ENCODE results near the gene MSH4. TPM values are rescaled to one million over a fixed set of nuclear protein-coding genes. Genes with fewer than 3 reads are reported as not detected.
"Not testable (repeated sequence)": the region's sequence is repeated elsewhere in the genome, so short reads cannot be mapped to it uniquely, and the experiment has no call there.

MSH4 gene
- total RNA-seq, 2 experiments from 2014 or later, result 0.12 to 0.43 TPM

- no peaks in the 10 kb centered on the region for H3K9me3 Mint-ChIP-seq
- H3K4me1 Mint-ChIP-seq (ENCODE audit: low read depth), result no peaks in the 10 kb centered on the region
- peaks cover 2% of the 10 kb centered on the region for H3K27me3 Mint-ChIP-seq
- H3K27ac Mint-ChIP-seq, result no peak overlapping the region
- H3K36me3 Mint-ChIP-seq, result no peaks in the 10 kb centered on the region
- POLR2A ChIA-PET, result no interaction called here
- CTCF ChIA-PET, result no interaction called here
- no peak for DNase-seq
- intact Hi-C loops (cut with micrococcal nuclease), result no loop called here
- no peak overlapping the region for H3K4me3 Mint-ChIP-seq
Observed at GRCh38 chr1:75870951-75871350, 74.3 kb downstream of the MSH4 start.

- ChIA-PET POLR2A (no interaction called here), CTCF (interaction anchor here (0.6 kb wide), 1 partner anchor 1493 kb away, joined by 4 read pairs; no protein-coding TSS in a partner anchor)
- Mint-ChIP-seq H3K27me3 (no peaks in the 10 kb centered on the region), H3K36me3 (no peaks in the 10 kb centered on the region), H3K9me3 (no peaks in the 10 kb centered on the region), H3K4me1 (ENCODE audit: low read depth) (no peaks in the 10 kb centered on the region), H3K4me3 (no peak overlapping the region), H3K27ac (no peak overlapping the region)
- DNase-seq, result no peak
- intact Hi-C loops (cut with micrococcal nuclease), result no loop called here
Observed at GRCh38 chr1:75879985-75880384, 83.3 kb downstream of the MSH4 start.

- no peaks in the 10 kb centered on the region for H3K27me3 Mint-ChIP-seq
- POLR2A ChIA-PET, result no interaction called here
- H3K9me3 Mint-ChIP-seq, result no peaks in the 10 kb centered on the region
- H3K36me3 Mint-ChIP-seq, result no peaks in the 10 kb centered on the region
- H3K27ac Mint-ChIP-seq, result no peak overlapping the region
- CTCF ChIA-PET, result no interaction called here
- H3K4me1 Mint-ChIP-seq (ENCODE audit: low read depth), result no peaks in the 10 kb centered on the region
- no peak overlapping the region for H3K4me3 Mint-ChIP-seq
- intact Hi-C loops (cut with micrococcal nuclease), result no loop called here
- no peak for DNase-seq
Observed at GRCh38 chr1:75884437-75884836, 87.8 kb downstream of the MSH4 start.

GRCh38 chr1:75901371-75901770 lies 104.7 kb downstream of the MSH4 start:
- peaks cover 2% of the 10 kb centered on the region for H3K9me3 Mint-ChIP-seq
- peaks cover 1% of the 10 kb centered on the region for H3K27me3 Mint-ChIP-seq
- CTCF ChIA-PET, result no interaction called here
- no peaks in the 10 kb centered on the region for H3K36me3 Mint-ChIP-seq
- H3K27ac Mint-ChIP-seq, result no peak overlapping the region
- intact Hi-C loops (cut with micrococcal nuclease), result no loop called here
- DNase-seq, result no peak
- H3K4me1 Mint-ChIP-seq (ENCODE audit: low read depth), result no peaks in the 10 kb centered on the region
- POLR2A ChIA-PET, result no interaction called here
- no peak overlapping the region for H3K4me3 Mint-ChIP-seq

- H3K9me3 Mint-ChIP-seq, result peaks cover 17% of the 10 kb centered on the region
- intact Hi-C loops (cut with micrococcal nuclease), result no loop called here
- no peak overlapping the region for H3K4me3 Mint-ChIP-seq
- H3K27ac Mint-ChIP-seq, result no peak overlapping the region
- H3K4me1 Mint-ChIP-seq (ENCODE audit: low read depth), result no peaks in the 10 kb centered on the region
- DNase-seq, result no peak
- ChIA-PET CTCF (no interaction called here), POLR2A (interaction anchor here (0.6 kb wide), 1 partner anchor 25 kb away, joined by 3 read pairs; no protein-coding TSS in a partner anchor)
- peaks cover 3% of the 10 kb centered on the region for H3K36me3 Mint-ChIP-seq
- peaks cover 4% of the 10 kb centered on the region for H3K27me3 Mint-ChIP-seq
Observed at GRCh38 chr1:75908717-75909152, 112.1 kb downstream of the MSH4 start.

GRCh38 chr1:75916834-75917233 lies 120.2 kb downstream of the MSH4 start:
- ChIA-PET POLR2A (no interaction called here), CTCF (no interaction called here)
- H3K27me3 Mint-ChIP-seq, result peaks cover 2% of the 10 kb centered on the region
- DNase-seq, result no peak
- no peak overlapping the region for H3K4me3 Mint-ChIP-seq
- H3K9me3 Mint-ChIP-seq, result no peaks in the 10 kb centered on the region
- H3K36me3 Mint-ChIP-seq, result no peaks in the 10 kb centered on the region
- H3K4me1 Mint-ChIP-seq (ENCODE audit: low read depth), result no peaks in the 10 kb centered on the region
- intact Hi-C loops (cut with micrococcal nuclease), result no loop called here
- no peak overlapping the region for H3K27ac Mint-ChIP-seq

GRCh38 chr1:75922698-75923097 lies 126.0 kb downstream of the MSH4 start:
- ChIA-PET CTCF (no interaction called here), POLR2A (no interaction called here)
- Mint-ChIP-seq H3K4me1 (ENCODE audit: low read depth) (no peaks in the 10 kb centered on the region), H3K4me3 (no peak overlapping the region), H3K27ac (no peak overlapping the region), H3K27me3 (no peaks in the 10 kb centered on the region), H3K36me3 (no peaks in the 10 kb centered on the region), H3K9me3 (no peaks in the 10 kb centered on the region)
- intact Hi-C loops (cut with micrococcal nuclease), result no loop called here
- no peak for DNase-seq

GRCh38 chr1:75932304-75932703 lies 135.6 kb downstream of the MSH4 start, which contains the start of gene ASB17:
Gene ASB17, minus strand, starts transcription at chr1:75932404. Its CDS starts 113 bp downstream, at chr1:75932291.
- no peak for DNase-seq
- H3K36me3 Mint-ChIP-seq, result no peaks in the 10 kb centered on the region
- no peak within 1 kb of the TSS for H3K4me3 Mint-ChIP-seq
- H3K4me1 Mint-ChIP-seq (ENCODE audit: low read depth), result no peaks in the 10 kb centered on the region
- POLR2A ChIA-PET, result no interaction called here
- no peak within 1 kb of the TSS for H3K27ac Mint-ChIP-seq
- intact Hi-C loops (cut with micrococcal nuclease), result no loop called here
- CTCF ChIA-PET, result no interaction called here
- H3K9me3 Mint-ChIP-seq, result no peaks in the 10 kb centered on the region
- no peaks in the 10 kb centered on the region for H3K27me3 Mint-ChIP-seq

GRCh38 chr1:75937034-75937433 lies 140.4 kb downstream of the MSH4 start:
- POLR2A ChIA-PET, result no interaction called here
- Mint-ChIP-seq H3K9me3 (peaks cover 3% of the 10 kb centered on the region), H3K27ac (no peak overlapping the region), H3K27me3 (no peaks in the 10 kb centered on the region), H3K4me1 (ENCODE audit: low read depth) (no peaks in the 10 kb centered on the region), H3K36me3 (no peaks in the 10 kb centered on the region), H3K4me3 (no peak overlapping the region)
- CTCF ChIA-PET, result interaction anchor here (0.6 kb wide), 1 partner anchor 449 kb away, joined by 3 read pairs; no protein-coding TSS in a partner anchor
- intact Hi-C loops (cut with micrococcal nuclease), result no loop called here
- no peak for DNase-seq

- intact Hi-C loops (cut with micrococcal nuclease), result not testable (repeated sequence)
Observed at GRCh38 chr1:75943037-75943436, 146.4 kb downstream of the MSH4 start.

GRCh38 chr1:75950176-75950575 lies 153.5 kb downstream of the MSH4 start:
- Mint-ChIP-seq H3K4me1 (ENCODE audit: low read depth) (no peaks in the 10 kb centered on the region), H3K4me3 (no peak overlapping the region), H3K27me3 (no peaks in the 10 kb centered on the region), H3K27ac (no peak overlapping the region), H3K9me3 (peaks cover 8% of the 10 kb centered on the region), H3K36me3 (no peaks in the 10 kb centered on the region)
- no peak for DNase-seq
- intact Hi-C loops (cut with micrococcal nuclease), result no loop called here
- CTCF ChIA-PET, result no interaction called here
- POLR2A ChIA-PET, result no interaction called here

More at GRCh38 chr1:75943037-75943436, 146.4 kb downstream of the MSH4 start:
- H3K9me3 Mint-ChIP-seq, result peaks cover 12% of the 10 kb centered on the region
- POLR2A ChIA-PET; DNase-seq; H3K27me3 Mint-ChIP-seq; CTCF ChIA-PET; H3K27ac Mint-ChIP-seq; H3K4me3 Mint-ChIP-seq; H3K36me3 Mint-ChIP-seq; H3K4me1 Mint-ChIP-seq (ENCODE audit: low read depth): not testable (repeated sequence)

GRCh38 chr1:75952016-75952415 lies 155.3 kb downstream of the MSH4 start:
- no peaks in the 10 kb centered on the region for H3K4me1 Mint-ChIP-seq (ENCODE audit: low read depth)
- CTCF ChIA-PET, result no interaction called here

GRCh38 chr1:75953461-75953860 lies 156.8 kb downstream of the MSH4 start:
- no peak for DNase-seq
- Mint-ChIP-seq H3K36me3 (no peaks in the 10 kb centered on the region), H3K4me1 (ENCODE audit: low read depth) (no peaks in the 10 kb centered on the region), H3K27me3 (no peaks in the 10 kb centered on the region), H3K9me3 (no peaks in the 10 kb centered on the region), H3K27ac (no peak overlapping the region), H3K4me3 (no peak overlapping the region)
- ChIA-PET POLR2A (no interaction called here), CTCF (no interaction called here)
- intact Hi-C loops (cut with micrococcal nuclease), result no loop called here

More at GRCh38 chr1:75952016-75952415, 155.3 kb downstream of the MSH4 start:
- Mint-ChIP-seq H3K36me3 (no peaks in the 10 kb centered on the region), H3K4me3 (no peak overlapping the region), H3K27ac (no peak overlapping the region), H3K27me3 (no peaks in the 10 kb centered on the region), H3K9me3 (no peaks in the 10 kb centered on the region)
- intact Hi-C loops (cut with micrococcal nuclease), result no loop called here
- POLR2A ChIA-PET, result no interaction called here
- DNase-seq, result no peak
